Head of caudate nucleus (tissue), 42 donors: Measurements from ENCODE around the gene BEAN1.

Experiments used
- DNase-seq, 42 donors: peaks; one replicate each; pipeline versions ENCODE4 v3.0.0 to v3.0.0-alpha.2; 2020 to 2021; ENCODE audit warnings: mixed read lengths in 7 of 42
- intact Hi-C: fragments of 100-400 bp; cut with DNase I; formaldehyde crosslinking; loops from one replicate; pipeline ENCODE4 v1.15.0; 2022

Gene BEAN1

DNA sequence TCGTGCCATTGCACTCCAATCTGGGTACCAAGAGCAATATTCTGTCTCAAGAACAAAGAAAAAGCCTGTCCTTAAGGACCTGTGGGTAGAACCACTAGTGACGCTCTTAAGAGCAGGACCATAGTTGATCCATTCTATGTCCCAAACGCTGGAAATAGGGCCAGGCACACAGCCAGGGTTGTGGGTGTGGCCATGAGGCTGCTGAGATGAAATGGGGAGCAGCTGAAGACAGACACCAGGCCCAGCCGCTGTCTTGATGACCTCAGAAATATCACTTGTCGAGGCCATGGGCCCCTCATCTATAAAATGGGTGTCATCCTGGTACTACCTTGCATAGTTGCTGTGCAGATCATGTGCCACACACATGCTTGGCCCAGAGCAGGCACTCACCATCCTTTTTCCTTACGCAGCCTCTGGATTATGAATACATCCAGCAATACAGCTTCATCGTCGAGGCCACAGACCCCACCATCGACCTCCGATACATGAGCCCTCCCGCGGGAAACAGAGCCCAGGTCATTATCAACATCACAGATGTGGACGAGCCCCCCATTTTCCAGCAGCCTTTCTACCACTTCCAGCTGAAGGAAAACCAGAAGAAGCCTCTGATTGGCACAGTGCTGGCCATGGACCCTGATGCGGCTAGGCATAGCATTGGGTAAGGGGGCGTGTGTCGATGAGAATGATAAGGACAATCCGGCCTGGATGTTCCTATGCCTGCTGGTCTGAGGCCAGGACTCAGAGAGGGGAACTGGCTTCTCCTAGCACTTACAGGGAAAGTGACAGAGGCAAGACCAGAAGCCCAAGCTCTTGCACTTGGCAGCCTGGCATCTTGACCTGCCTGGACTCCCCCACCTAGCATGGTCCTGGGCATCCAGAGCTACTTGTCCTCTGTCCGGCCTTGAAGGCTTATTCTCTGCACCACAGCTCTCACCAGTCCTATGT, 35.1 kb upstream of the BEAN1 start:
- intact Hi-C loops = no loop called here
- DNase-seq = no peak

DNA sequence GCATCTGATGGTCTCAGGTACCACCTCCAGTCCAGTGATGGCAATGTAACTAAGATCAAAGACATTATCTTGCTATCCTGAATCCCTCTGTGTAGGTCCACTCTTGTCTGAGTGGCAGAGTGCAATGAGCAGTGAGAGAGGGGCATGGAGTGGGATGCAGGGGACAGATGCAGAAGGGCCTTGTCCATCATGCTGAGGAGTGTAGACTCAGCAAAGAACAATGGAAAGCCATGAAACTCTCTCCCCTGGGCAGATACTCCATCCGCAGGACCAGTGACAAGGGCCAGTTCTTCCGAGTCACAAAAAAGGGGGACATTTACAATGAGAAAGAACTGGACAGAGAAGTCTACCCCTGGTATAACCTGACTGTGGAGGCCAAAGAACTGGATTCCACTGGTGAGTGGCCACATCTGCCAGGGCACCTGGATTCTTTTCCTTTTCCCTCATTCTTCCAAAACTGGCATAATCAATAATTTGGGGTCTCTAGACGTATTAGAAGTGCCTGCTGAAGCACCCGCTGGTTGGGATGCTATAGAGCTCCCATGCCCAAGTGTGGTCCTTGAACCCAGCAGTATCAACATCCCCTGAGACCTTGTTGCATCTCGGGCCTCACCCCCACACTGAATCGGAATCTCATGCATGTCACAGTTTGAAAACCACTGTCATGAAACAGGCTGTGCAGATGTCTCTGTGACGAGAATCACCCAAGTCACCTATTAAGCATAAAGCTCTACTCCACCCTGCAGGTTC, 31.1 kb upstream of the BEAN1 start:
- peak in 1 of 42 donors; percentile 9 for DNase-seq
- intact Hi-C loops = no loop called here

DNA sequence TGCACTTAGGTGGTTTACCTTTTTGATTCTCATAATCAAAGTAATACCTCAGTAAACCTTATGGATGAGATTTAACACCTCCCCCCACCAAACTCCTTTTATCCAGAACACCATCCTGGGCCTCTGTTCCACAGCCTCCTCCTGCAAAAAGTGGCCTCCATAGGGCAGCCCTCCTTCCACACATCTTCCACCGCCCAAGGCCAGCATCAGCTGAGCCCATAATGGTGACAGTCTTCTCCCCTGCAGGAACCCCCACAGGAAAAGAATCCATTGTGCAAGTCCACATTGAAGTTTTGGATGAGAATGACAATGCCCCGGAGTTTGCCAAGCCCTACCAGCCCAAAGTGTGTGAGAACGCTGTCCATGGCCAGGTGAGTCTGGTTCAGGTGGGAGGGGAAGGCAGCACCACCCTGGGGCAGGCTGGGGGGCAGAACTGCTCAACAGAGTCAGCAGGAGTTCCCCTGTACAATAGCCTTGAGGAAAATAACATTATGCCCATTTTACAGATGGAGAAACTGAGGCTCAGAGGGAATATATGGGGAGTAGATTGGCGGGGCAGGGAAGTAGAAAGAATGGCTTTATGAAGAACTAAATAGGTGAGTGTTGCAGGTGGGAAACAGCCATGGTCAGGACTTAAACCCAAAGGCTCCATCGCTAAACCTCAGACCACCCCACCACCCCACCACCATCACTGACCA, 29.2 kb upstream of the BEAN1 start:
- peak in 1 of 42 donors; percentile 7 for DNase-seq
- intact Hi-C loops = no loop called here

DNA sequence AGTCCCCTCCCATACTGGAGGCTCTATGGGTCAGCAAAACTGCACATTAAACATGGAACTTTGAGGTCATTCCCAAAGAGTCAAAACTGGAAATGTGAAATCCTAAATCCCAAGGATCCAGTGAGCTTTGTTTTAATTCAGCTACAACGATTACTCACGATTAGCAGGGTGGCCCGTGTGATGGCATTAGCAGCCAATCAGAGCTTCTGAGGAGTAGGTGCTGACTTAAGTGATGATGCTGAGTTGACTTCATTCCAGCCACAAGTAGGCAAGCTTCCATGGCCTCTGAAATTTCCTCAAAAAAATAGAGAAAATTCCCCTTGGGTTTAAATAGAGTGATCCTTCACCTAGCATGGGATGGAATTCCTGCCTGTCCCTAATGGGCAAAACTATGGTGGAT, 28.1 kb upstream of the BEAN1 start:
- DNase-seq = no peak
- intact Hi-C loops = no loop called here

DNA sequence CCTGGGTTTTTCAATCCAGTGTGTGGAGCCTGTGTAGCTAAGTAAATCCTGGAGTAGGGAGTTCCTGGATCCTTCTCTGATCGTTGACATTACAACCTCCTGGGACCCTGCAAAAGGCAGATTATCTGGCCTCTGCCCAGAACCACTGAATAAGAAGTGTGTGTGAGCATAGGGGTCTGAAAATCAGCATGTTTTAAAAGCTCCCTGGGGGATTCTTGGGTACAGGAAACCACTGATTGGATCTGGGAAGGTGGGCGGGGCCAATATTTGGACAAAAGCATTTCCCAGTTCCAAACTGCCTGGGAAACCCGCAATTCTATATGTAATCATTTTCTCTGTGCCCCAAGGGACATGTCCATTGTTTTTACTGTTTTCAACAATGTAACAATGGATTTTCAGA, 27.2 kb upstream of the BEAN1 start:
- intact Hi-C loops = no loop called here

DNA sequence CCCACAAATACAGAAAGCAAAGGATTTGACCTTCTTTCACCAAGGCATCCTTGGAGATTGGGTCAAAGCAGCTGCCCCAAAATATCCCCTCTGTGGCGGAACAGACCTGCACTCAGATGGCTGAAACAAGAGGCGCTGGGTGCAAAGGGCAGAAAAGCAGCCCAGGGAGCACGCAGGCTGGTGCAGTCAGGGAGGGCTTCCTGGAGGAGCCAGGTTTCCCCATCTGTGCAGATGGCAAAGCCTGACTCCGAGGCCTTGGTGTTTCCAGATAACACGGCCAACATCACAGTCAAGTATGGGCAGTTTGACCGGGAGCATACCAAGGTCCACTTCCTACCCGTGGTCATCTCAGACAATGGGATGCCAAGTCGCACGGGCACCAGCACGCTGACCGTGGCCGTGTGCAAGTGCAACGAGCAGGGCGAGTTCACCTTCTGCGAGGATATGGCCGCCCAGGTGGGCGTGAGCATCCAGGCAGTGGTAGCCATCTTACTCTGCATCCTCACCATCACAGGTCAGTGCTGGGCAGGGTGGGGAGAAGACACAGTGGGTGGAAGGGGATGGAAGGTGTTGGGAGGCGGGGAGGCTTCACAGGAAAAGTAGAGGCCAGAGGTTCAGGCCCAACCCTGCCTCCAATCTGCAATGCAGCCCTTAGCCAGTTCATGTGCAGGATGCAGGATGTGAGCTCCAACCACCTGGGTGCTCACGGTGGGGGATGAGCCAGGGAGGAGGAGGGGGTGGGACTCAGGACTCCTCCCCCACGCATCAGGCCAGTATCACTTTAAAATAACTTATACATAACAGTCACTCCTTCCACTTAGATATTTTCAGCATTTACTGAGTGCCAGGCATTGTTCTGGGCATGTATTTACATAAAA, 26.4 kb upstream of the BEAN1 start:
- intact Hi-C loops = no loop called here
- peak in 1 of 42 donors; percentile 18 for DNase-seq

More for the DNA sequence above, 27.2 kb upstream of the BEAN1 start:
- DNase-seq = no peak

DNA sequence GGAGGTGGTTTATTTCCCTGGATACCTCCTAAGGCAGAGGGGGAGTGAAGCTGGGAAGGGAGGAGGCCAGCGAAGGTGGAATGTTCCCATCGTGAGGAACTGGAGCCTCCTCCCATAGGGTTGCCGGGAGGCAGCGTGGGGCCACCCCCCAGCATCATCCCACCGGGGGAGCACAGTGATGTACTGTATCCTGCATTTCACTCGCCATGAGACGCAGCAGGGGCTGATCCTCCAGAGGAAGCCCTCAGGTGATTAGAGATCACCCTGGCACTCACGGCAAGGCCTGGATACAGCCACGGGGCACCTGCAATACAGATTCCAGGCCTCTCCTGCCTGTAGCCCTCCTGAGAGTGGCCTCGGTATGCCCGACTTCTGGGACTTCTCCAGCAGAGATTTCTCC, 25.5 kb upstream of the BEAN1 start:
- intact Hi-C loops = no loop called here
- no peak for DNase-seq

DNA sequence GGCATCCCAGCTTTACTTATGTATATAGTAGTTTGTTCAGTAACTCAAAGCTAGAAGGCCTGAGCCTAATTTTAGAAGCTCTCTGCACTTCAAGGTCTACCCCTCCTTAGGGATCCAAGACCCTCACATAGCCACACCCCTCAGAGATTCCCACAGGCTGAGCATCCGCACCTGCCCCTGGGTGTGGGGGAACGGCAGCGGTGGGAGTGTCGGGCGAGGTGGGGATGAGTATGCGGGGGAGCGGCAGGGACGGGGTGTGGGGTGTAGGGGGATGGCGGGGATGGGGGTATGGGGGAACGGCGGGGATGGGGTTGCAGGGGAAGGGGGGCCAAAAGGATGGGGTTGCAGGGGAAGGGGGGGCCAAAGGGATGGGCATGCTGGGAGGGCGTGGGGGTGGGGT, 24.9 kb upstream of the BEAN1 start:
- no peak for DNase-seq
- intact Hi-C loops = no loop called here

DNA sequence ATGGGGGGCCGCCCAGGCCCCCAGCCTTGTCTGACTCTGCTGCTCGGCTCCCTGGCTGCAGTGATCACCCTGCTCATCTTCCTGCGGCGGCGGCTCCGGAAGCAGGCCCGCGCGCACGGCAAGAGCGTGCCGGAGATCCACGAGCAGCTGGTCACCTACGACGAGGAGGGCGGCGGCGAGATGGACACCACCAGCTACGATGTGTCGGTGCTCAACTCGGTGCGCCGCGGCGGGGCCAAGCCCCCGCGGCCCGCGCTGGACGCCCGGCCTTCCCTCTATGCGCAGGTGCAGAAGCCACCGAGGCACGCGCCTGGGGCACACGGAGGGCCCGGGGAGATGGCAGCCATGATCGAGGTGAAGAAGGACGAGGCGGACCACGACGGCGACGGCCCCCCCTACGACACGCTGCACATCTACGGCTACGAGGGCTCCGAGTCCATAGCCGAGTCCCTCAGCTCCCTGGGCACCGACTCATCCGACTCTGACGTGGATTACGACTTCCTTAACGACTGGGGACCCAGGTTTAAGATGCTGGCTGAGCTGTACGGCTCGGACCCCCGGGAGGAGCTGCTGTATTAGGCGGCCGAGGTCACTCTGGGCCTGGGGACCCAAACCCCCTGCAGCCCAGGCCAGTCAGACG, 24.4 kb upstream of the BEAN1 start:
- intact Hi-C loops = no loop called here
- DNase-seq = no peak

DNA sequence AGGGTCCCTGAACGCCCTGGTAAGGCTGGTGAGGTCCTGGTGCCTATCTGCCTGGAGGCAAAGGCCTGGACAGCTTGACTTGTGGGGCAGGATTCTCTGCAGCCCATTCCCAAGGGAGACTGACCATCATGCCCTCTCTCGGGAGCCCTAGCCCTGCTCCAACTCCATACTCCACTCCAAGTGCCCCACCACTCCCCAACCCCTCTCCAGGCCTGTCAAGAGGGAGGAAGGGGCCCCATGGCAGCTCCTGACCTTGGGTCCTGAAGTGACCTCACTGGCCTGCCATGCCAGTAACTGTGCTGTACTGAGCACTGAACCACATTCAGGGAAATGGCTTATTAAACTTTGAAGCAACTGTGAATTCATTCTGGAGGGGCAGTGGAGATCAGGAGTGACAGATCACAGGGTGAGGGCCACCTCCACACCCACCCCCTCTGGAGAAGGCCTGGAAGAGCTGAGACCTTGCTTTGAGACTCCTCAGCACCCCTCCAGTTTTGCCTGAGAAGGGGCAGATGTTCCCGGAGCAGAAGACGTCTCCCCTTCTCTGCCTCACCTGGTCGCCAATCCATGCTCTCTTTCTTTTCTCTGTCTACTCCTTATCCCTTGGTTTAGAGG, 23.5 kb upstream of the BEAN1 start:
- intact Hi-C loops = no loop called here

DNA sequence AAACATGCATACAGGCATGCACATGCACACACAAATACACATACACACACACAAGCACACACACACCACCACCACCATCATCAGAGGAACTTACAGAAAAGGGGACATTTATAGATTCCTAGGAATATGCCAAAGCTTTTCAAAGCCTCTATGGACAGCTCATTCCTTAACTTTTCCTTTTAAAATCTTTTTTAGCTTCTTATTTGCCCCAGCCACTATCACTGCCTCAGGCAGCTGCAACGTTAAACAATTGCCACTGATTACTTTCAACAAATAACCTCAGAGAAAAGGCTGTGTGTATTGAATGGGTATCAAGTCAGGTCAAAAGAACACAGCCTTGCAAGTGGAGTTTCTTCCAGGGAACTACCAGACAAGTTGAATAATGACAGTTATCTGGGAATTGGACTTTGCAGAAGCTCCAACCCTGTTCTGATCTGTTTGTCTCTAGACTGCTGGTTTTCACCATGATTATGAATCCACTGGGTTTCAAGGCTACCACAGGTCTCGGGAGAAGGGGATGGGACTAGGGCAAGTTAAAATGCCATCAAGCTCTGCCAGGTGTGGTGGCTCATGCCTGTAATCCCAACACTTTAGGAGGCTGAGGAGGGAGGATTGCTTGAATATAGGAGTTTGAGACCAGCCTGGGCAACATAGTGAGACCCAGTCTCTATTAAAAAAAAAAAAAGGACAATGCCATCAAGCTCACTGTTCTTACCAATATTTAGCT, 21.9 kb upstream of the BEAN1 start:
- intact Hi-C loops = loop anchor here (5.0 kb wide), 2 partner anchors 197 to 462 kb away; partner anchors contain the start of gene CMTM3
- DNase-seq = no peak

More for the DNA sequence above, 23.5 kb upstream of the BEAN1 start:
- DNase-seq = no peak

DNA sequence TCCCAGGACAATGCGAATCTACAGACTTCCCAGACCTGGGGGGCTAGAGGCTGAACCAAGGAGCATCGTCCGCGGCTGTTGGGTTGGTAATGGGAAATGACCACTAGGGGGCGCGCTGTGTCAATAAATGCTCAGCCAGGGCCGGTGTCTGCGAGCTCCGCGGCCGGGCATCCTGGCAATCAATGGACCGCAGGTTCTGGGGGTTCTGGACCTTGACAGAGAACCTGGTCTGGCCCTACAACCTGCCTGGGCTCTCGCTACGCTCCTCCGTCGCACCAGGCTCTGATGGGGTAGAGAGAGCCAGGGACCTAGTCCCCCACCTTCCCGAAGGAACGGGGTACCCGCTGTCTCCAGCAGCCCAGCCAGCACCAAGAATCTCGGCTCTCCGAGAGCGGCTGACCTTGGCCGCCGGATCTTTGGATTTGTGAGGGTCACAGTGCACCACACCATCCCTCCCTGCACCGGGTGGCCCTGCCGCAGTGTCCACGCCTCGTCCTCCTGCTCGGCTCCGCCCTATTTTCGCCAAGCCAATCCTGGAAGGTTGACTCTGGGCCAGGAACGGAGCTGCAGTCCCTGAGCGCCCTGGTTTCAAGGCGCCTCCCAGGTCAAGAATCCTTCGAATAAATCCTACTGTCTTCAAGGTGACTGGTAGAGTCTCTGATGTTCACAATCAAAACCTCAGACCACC, 20.4 kb upstream of the BEAN1 start:
- intact Hi-C loops = loop anchor here (2.0 to 5.0 kb wide), 3 partner anchors 78 to 461 kb away; partner anchors contain the start of gene CMTM3
- peak; percentile 78 to 97 (median 90) for DNase-seq

DNA sequence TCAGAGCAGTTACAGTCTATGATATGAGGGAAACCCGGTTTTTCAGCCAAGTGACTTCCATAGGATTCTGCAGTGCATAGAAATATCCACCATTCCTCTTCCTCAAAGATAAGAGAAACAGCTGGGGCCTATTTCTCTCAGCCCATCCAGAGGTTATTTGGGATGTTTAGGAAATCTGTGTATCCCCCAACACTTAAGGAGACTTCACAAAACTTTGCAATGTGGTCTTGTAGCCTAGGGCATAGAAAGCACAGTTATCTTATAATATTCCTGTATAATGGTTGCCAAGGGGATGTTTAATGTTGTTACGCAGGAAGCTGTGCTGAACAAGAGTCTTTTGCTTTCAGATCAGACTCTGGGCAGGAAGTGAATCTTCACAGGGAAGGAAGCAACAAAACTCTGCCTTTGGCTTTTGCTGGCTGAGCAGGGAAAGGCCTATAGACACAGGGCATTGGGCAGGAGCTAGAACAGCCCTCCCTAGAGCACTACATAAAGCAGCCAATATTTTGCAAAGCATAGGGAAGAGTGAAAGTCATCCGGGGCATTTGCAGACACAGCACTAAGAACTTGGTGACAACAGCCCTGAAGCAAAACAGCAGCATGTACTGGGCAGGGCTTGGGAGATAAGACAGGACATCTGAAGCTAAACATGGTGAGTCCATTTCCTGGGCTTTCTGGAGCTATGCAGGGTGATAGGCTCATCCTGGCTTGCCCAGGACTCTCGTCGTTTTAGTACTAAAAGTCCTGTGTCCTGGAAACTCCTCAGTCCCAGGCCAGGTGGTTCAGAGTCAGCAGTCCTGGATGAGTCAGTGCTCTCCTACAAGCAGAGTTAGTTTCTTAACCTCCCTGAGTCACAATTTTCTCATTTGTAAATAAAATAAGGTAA, 18.7 kb upstream of the BEAN1 start:
- intact Hi-C loops = loop anchor here (5.0 kb wide), 2 partner anchors 194 to 459 kb away; partner anchors contain the start of gene CMTM3
- DNase-seq = peak in 5 of 42 donors; percentile 15 to 39 (median 18)

DNA sequence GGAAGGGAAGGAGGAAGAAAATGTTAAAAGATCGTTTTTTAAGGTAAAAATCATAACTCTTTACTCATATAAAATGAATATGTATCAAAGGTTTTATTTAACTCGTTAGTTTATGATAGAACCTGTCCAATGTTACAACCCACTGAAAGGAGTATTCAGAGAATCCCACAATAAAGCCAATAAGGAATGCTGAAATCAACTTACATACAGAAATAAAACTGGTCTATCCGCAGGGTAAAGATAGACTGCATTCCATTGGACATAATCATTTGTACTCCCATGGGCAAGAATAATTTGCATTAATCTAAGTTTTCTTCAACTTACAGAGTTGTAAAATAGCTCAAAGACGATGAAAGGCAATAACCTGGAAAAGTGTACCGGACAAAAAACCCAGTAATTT, 17.9 kb upstream of the BEAN1 start:
- intact Hi-C loops = loop anchor here (5.0 kb wide), 2 partner anchors 193 to 458 kb away; partner anchors contain the start of gene CMTM3
- DNase-seq = no peak

DNA sequence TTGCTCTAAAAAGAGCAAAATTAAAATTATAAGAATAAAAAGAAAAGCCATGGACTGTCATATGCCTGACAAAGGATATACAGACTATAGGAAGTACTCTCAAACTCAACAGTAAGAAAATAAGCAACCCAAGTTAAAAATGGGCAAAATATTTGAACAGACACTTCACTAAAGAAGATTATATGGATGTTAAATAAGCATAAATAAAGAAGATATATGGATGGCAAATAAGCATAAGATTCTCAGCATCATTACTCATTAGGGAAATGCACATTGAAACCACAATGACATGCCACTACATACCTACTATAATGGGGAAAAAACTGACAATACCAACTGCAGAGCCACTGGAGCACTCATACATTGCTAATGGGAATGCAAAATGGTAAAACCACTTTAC, 14.9 kb upstream of the BEAN1 start:
- intact Hi-C loops = no loop called here
- peak in 1 of 42 donors; percentile 2 for DNase-seq
